Measurements from ENCODE around the gene NADK. TPM values are rescaled to one million over a fixed set of nuclear protein-coding genes. Genes with fewer than 3 reads are reported as not detected.

Gene NADK
- total and polyA plus RNA-seq, 5 experiments from 2014 or later, result 18.3 to 53.9 (median 25.4) TPM

- Mint-ChIP-seq H3K36me3 (peaks cover 6 to 21% (median 12%) of the 10 kb centered on the region in 3 donors), H3K27ac (peak overlapping the region in 8 of 10 donors; percentile 35 to 77 (median 66)), H3K4me3 (peak overlapping the region in 9 of 10 donors; percentile 15 to 87 (median 62)), H3K4me1 (peaks cover 24 to 53% (median 47%) of the 10 kb centered on the region in 4 donors), H3K9me3 (peaks cover 0 to 5% (median 3%) of the 10 kb centered on the region in 9 donors), H3K27me3 (no peaks in the 10 kb centered on the region)
- no peak for ATAC-seq
- DNase-seq, result no peak
- POLR2A ChIA-PET, result no interaction called here
Observed at GRCh38 chr1:1775327-1776226, 2.7 kb downstream of the NADK start.

GRCh38 chr1:1773874-1774273 is 4.4 kb downstream of the NADK start:
- no peak for ATAC-seq
- Mint-ChIP-seq H3K36me3 (peaks cover 6 to 27% (median 17%) of the 10 kb centered on the region in 3 donors), H3K27me3 (no peaks in the 10 kb centered on the region), H3K27ac (peak overlapping the region in 1 of 10 donors; percentile 29), H3K4me3 (no peak overlapping the region), H3K4me1 (peaks cover 15 to 38% (median 30%) of the 10 kb centered on the region in 4 donors), H3K9me3 (peaks cover 0 to 8% (median 3%) of the 10 kb centered on the region in 9 donors)
- POLR2A ChIA-PET, result no interaction called here
- DNase-seq, result no peak

DNA sequence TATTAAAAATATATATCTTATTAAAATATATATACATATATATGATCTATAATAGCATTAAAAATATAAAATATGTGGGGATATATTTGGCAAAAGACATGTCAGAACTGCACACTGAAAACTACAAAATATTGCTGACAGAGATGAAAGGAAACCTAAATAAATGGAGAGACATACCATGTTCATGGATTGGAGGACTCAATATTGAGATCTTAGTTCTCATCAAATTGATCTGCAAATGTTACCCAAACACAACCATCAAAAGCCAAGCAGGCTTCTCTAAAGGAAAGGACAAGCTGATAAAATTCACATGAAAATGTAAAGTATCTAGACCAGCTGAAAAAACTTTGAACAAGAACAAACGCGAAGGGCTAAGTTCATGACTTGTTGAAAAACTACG is 7.2 kb downstream of the NADK start:
- no peak for ATAC-seq
- POLR2A ChIA-PET, result interaction anchor here (1.1 kb wide), 1 partner anchor 9 kb away, joined by 3 read pairs; no protein-coding TSS in a partner anchor
- peaks cover 6 to 41% (median 21%) of the 10 kb centered on the region in 3 donors for H3K36me3 Mint-ChIP-seq
- DNase-seq, result no peak
- H3K27ac Mint-ChIP-seq, result peak overlapping the region in 1 of 10 donors; percentile 9
- no peaks in the 10 kb centered on the region for H3K27me3 Mint-ChIP-seq
- peaks cover 13 to 33% (median 21%) of the 10 kb centered on the region in 4 donors for H3K4me1 Mint-ChIP-seq
- H3K9me3 Mint-ChIP-seq, result peaks cover 0 to 8% (median 3%) of the 10 kb centered on the region in 9 donors
- no peak overlapping the region for H3K4me3 Mint-ChIP-seq

GRCh38 chr1:1770102-1770501 is 8.2 kb downstream of the NADK start:
- ATAC-seq (no peak), DNase-seq (no peak)
- POLR2A ChIA-PET, result no interaction called here
- Mint-ChIP-seq H3K4me3 (peak overlapping the region in 1 of 10 donors; percentile 69), H3K27ac (peak overlapping the region in 4 of 10 donors; percentile 15 to 65 (median 55)), H3K27me3 (no peaks in the 10 kb centered on the region), H3K36me3 (peaks cover 6 to 44% (median 21%) of the 10 kb centered on the region in 3 donors), H3K9me3 (peaks cover 0 to 8% (median 3%) of the 10 kb centered on the region in 9 donors), H3K4me1 (peaks cover 6 to 23% (median 12%) of the 10 kb centered on the region in 4 donors)

GRCh38 chr1:1768249-1768992 is 9.8 kb downstream of the NADK start:
- POLR2A ChIA-PET, result interaction anchor here (0.6 kb wide), 1 partner anchor 10 kb away, joined by 4 read pairs; the partner anchor contains the start of gene NADK
- Mint-ChIP-seq H3K9me3 (peaks cover 0 to 8% (median 3%) of the 10 kb centered on the region in 9 donors), H3K27me3 (no peaks in the 10 kb centered on the region), H3K36me3 (peaks cover 6 to 58% (median 21%) of the 10 kb centered on the region in 3 donors), H3K27ac (peak overlapping the region in 1 of 10 donors; percentile 26), H3K4me1 (peaks cover 6 to 18% (median 11%) of the 10 kb centered on the region in 4 donors), H3K4me3 (no peak overlapping the region)
- DNase-seq (no peak), ATAC-seq (no peak)

DNA sequence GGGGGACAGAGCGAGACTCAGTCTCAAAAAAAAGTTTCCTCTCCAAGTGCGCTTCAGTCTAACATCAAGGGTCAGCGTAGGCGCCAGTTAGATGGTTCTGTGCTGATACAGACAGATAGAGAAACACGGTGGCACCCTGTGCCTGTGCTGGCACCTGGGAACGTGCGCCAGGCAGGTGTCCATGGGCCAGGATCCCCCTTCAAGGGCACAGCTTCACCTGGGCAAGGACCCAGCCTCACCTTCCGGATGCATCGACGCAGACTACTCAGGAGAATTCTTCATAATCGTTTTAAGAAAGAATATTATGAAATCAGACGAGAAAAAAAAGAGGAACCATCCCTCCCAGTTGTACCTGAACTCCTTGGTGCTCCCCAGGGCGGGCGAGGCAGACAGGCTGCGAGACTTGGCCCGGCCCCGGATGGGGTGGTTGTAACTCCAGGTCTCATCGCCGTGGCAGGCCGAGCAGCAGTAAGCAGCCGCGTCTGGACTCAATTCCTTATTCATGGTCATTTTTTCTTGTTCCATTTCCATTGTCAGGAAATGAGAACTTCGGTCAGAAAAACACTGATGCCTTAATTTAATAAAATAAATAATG is 13.3 kb downstream of the NADK start:
- no peak overlapping the region for H3K4me3 Mint-ChIP-seq
- ATAC-seq (no peak), DNase-seq (no peak)
- H3K27me3 Mint-ChIP-seq, result no peaks in the 10 kb centered on the region
- H3K27ac Mint-ChIP-seq, result peak overlapping the region in 1 of 10 donors; percentile 37
- POLR2A ChIA-PET, result no interaction called here
- peaks cover 0 to 55% (median 3%) of the 10 kb centered on the region in 3 donors for H3K36me3 Mint-ChIP-seq
- H3K9me3 Mint-ChIP-seq, result peaks cover 0 to 3% (median 0%) of the 10 kb centered on the region in 9 donors
- H3K4me1 Mint-ChIP-seq, result peaks cover 6 to 11% (median 7%) of the 10 kb centered on the region in 4 donors

DNA sequence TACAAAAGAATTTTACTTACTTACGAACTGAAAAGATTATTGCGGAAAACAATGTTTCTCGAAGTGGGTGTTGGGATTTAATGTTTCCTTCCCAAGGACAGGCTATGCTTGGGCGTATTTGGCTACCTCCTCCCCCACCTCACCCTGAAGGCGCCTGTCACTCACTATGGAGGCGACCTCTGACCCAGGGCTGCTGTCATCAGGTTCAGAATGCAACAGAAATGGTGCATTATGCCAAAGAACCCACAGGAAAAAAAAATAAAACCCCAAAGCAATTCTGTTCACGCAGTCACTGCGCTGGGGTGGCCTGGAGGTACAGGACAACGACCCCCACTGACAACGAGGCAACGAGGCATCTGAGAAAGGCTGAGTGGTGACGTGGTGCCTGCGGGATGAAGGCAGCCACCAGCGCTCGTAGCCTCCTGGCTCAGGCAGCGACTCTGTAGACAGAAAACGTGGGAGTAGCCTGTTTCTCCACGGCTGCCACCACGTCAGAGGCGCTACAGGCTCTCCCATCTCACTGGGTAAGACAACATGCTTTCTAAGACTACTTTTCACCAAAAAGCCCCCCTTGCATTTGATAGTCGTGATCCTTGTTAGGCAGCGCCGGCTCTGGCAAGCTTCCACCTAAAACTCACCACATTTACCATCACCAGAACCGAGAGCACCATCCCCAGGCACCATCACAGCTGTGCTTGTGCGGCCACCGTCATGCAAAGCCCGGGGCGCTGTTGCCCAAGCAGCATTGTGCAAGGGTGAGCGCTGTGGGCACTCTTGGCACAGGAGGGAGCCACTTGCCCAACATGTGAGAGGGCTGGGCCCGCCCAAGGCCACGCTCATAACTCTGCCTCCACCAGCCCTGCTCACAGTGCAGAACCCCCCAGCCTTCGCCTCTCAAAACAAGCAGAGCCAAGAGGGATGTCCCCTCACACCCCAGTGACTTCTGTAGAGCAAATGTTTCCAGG is 14.3 kb downstream of the NADK start:
- H3K9me3 Mint-ChIP-seq, result peaks cover 0 to 3% (median 0%) of the 10 kb centered on the region in 9 donors
- no peak overlapping the region for H3K4me3 Mint-ChIP-seq
- ATAC-seq (peak; percentile 36 to 58), DNase-seq (peak in 1 of 10 donors; percentile 13)
- POLR2A ChIA-PET, result no interaction called here
- peaks cover 0 to 59% (median 3%) of the 10 kb centered on the region in 3 donors for H3K36me3 Mint-ChIP-seq
- H3K27me3 Mint-ChIP-seq, result no peaks in the 10 kb centered on the region
- H3K4me1 Mint-ChIP-seq, result peaks cover 6 to 12% (median 8%) of the 10 kb centered on the region in 4 donors
- peak overlapping the region in 2 of 10 donors; percentile 20 to 55 for H3K27ac Mint-ChIP-seq

DNA sequence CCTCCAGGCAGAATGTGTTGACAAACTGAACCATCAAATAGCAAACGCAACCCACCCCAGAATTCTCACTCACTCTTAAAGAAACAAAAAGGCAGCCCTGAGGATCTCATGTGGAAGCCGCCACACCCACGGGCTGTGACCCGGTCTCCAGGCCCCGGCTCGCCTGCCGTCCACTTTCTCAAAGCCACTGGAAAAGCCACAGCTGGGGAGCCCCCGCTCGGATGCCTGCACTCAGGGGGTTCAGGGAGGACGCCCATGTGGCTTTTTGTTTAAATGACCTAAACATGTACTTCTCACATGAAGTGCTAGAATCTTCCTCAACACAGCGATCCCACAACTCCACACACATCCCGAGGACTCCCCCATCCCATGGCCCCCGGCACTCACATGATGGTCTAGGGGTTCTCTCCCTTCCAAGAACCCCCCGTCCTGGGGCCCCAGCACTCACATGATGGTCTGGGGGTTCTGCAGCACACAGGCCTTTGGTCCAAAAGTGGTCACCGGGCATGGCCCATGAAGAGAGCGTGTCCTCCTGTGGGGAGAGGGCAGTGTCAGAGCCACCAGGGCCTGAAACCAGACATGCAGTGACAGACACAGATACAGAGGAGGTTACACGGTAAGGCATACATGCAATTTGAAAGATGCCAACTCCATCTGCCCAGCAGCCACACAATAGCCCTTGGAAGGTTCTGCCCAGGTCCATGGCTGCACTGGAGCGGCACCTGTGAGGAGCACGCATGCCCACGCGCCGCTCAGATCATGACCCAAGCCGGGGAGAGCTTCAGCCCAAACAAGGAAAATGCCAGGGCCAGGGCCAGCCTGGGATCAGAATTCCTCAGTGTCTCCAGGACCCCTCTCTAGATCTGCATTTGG is 16.5 kb downstream of the NADK start:
- Mint-ChIP-seq H3K4me1 (peaks cover 0 to 11% (median 2%) of the 10 kb centered on the region in 4 donors), H3K9me3 (no peaks in the 10 kb centered on the region), H3K4me3 (no peak overlapping the region), H3K36me3 (peaks cover 0 to 58% (median under 1%) of the 10 kb centered on the region in 3 donors), H3K27me3 (no peaks in the 10 kb centered on the region), H3K27ac (peak overlapping the region in 2 of 10 donors; percentile 37 to 59)
- POLR2A ChIA-PET, result no interaction called here
- no peak for ATAC-seq
- DNase-seq, result no peak

DNA sequence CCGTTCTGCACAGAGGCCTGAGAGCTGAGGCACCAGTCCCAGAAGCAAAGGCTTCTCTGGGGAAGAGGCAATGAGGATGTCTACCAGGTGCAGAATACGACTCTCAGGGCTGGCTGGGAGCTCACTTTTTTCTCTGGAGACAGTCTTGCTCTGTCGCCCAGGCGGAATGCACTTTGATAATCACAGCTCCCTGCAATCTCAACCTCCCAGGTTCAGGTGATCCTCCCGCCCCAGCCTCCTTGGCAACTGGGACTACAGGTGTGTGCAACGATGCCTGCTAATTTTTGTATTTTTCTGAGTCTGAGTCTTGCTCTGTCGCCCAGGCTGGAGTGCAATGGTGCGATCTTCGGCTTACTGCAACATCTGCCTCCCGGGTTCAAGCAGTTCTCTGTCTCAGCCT is 17.6 kb downstream of the NADK start:
- ATAC-seq (no peak), DNase-seq (no peak)
- H3K36me3 Mint-ChIP-seq, result peaks cover 0 to 59% (median 1%) of the 10 kb centered on the region in 3 donors
- POLR2A ChIA-PET, result no interaction called here
- H3K27me3 Mint-ChIP-seq, result no peaks in the 10 kb centered on the region
- H3K4me3 Mint-ChIP-seq, result no peak overlapping the region
- no peaks in the 10 kb centered on the region for H3K9me3 Mint-ChIP-seq
- H3K27ac Mint-ChIP-seq, result no peak overlapping the region
- peaks cover 0 to 11% (median 2%) of the 10 kb centered on the region in 4 donors for H3K4me1 Mint-ChIP-seq

GRCh38 chr1:1760345-1760650 is 18.0 kb downstream of the NADK start:
- Mint-ChIP-seq H3K4me1 (peaks cover 0 to 11% (median 2%) of the 10 kb centered on the region in 4 donors), H3K27me3 (no peaks in the 10 kb centered on the region), H3K9me3 (no peaks in the 10 kb centered on the region), H3K27ac (no peak overlapping the region), H3K36me3 (peaks cover 0 to 57% (median 1%) of the 10 kb centered on the region in 3 donors), H3K4me3 (no peak overlapping the region)
- POLR2A ChIA-PET, result no interaction called here
- no peak for DNase-seq
- no peak for ATAC-seq

All from naive thymus-derived CD8-positive, alpha-beta T cell (primary cell).